Measurements from ENCODE around the gene NT5C2.

Gene NT5C2

GRCh38 chr10:103054621-103055020 is 138.5 kb downstream of the NT5C2 start:
- DNase-seq = no peak

- DNase-seq = peak; percentile 53
Observed at GRCh38 chr10:103053659-103054581, 139.2 kb downstream of the NT5C2 start.

- DNase-seq = no peak
Observed at GRCh38 chr10:103049237-103049636, 143.8 kb downstream of the NT5C2 start.

GRCh38 chr10:103047381-103047780 is 145.7 kb downstream of the NT5C2 start:
- no peak for DNase-seq

GRCh38 chr10:103045961-103046360 is 147.1 kb downstream of the NT5C2 start:
- DNase-seq = no peak

GRCh38 chr10:103044942-103045489 is 148.1 kb downstream of the NT5C2 start:
- no peak for DNase-seq

GRCh38 chr10:103042908-103043307 is 150.2 kb downstream of the NT5C2 start:
- no peak for DNase-seq

- DNase-seq = no peak
Observed at GRCh38 chr10:103042129-103042528, 150.9 kb downstream of the NT5C2 start.

- no peak for DNase-seq
Observed at GRCh38 chr10:103041391-103041790, 151.7 kb downstream of the NT5C2 start.

GRCh38 chr10:103040418-103040817 is 152.7 kb downstream of the NT5C2 start:
- DNase-seq = no peak

- DNase-seq = no peak
Observed at GRCh38 chr10:103038570-103038969, 154.5 kb downstream of the NT5C2 start.

All from activated naive CD4-positive, alpha-beta T cell treated with Interleukin-2 at 50 U/mL for 16 hours (primary cell).